Colonic mucosa (tissue), 4 donors: ENCODE measurements around the gene SYNE1. TPM values are rescaled to one million over a fixed set of nuclear protein-coding genes. Genes with fewer than 3 reads are reported as not detected.
A peak's percentile ranks its signal among the peaks of the same experiment; 100 is the strongest.
"Not testable (repeated sequence)": the region's sequence is repeated elsewhere in the genome, so short reads cannot be mapped to it uniquely, and the experiment has no call there.

Experiments
- DNase-seq: peaks from one replicate; pipeline ENCODE4 v3.0.0-alpha.2; 2020
- H3K27ac ChIP-seq: fragments of 200-600 bp; one replicate; pipeline ENCODE4 v1.8.0; 2021
- H3K27me3 ChIP-seq: fragments of 200-600 bp; one replicate; pipeline ENCODE4 v1.8.0; 2021
- H3K36me3 ChIP-seq: fragments of 200-600 bp; one replicate; pipeline ENCODE4 v1.8.0; 2021
- H3K4me1 ChIP-seq: fragments of 200-600 bp; one replicate; pipeline ENCODE4 v1.8.0; 2021; ENCODE audit warnings: mild to moderate bottlenecking
- H3K4me3 ChIP-seq: fragments of 200-600 bp; one replicate; pipeline ENCODE4 v1.8.0; 2021
- H3K9ac ChIP-seq, 2 donors: one replicate each; pipeline ENCODE4 v1.7.0; 2013; ENCODE audit warnings: control low read depth in 2 of 2, low read depth in 2 of 2, low read length in 2 of 2
- H3K9me3 ChIP-seq: fragments of 200-600 bp; one replicate; pipeline ENCODE4 v1.8.0; 2021
- CTCF ChIP-seq: fragments of 200-600 bp; IDR thresholded peaks from one replicate; pipeline ENCODE4 v1.8.0; 2022; ENCODE audit warnings: antibody characterized with exemption, mild to moderate bottlenecking
- intact Hi-C: fragments of 100-400 bp; cut with DNase I; formaldehyde crosslinking; loops from one replicate; pipeline ENCODE4 v1.14.1; 2022
- total RNA-seq, 2 donors: library from RNA; stranded (reverse); fragmentation: NEBNext Ultra II Directional in 1 of 2; extraction: Animal tissue kit (Norgen Biotek cat#: 25700) in 1 of 2; gene quantifications; one replicate each; pipeline ENCODE4 v1.2.1, GENCODE V29; 2021
- donor health status: healthy.
- donor health status: DM: no; HTN: no; CAD: no.
- donor health status: DM: no; HTN: no; CAD: no.

SYNE1 gene
- 10 to 100 TPM; 11.6 to 23.7 TPM for total RNA-seq

GRCh38 chr6:152637296-152638047 lies at the start of gene SYNE1:
TSS of gene SYNE1 (minus strand) at chr6:152637362. CDS start at chr6:152628331, 9,031 bp downstream.
- Histone ChIP-seq H3K9me3 (no peaks in the 10 kb centered on the region), H3K4me3 (peak within 1 kb of the TSS; percentile 42), H3K36me3 (no peaks in the 10 kb centered on the region), H3K4me1 (no peaks in the 10 kb centered on the region), H3K9ac (peak within 1 kb of the TSS; percentile 19 to 43), H3K27ac (no peak within 1 kb of the TSS), H3K27me3 (peaks cover 15% of the 10 kb centered on the region)
- DNase-seq: no peak
- TF ChIP-seq CTCF: no peak
- intact Hi-C loops: no loop called here

- TF ChIP-seq CTCF: no peak
- no peaks in the 10 kb centered on the region for H3K4me1 ChIP-seq
- no peak overlapping the region for H3K4me3 ChIP-seq
- no peak overlapping the region for H3K9ac ChIP-seq
- no peaks in the 10 kb centered on the region for H3K9me3 ChIP-seq
- H3K27ac ChIP-seq: no peak overlapping the region
- intact Hi-C loops: no loop called here
- H3K27me3 ChIP-seq: no peaks in the 10 kb centered on the region
- H3K36me3 ChIP-seq: no peaks in the 10 kb centered on the region
- no peak for DNase-seq
These were observed 48.7 kb upstream of the SYNE1 start for GRCh38 chr6:152685819-152686218.

GRCh38 chr6:152682935-152683334 lies 45.8 kb upstream of the SYNE1 start:
- DNase-seq, H3K4me3 ChIP-seq, H3K27ac ChIP-seq, H3K4me1 ChIP-seq, H3K36me3 ChIP-seq, intact Hi-C loops, H3K9ac ChIP-seq, H3K27me3 ChIP-seq, H3K9me3 ChIP-seq: not testable (repeated sequence)

GRCh38 chr6:152682141-152682540 lies 45.0 kb upstream of the SYNE1 start:
- Histone ChIP-seq H3K9ac (no peak overlapping the region), H3K27me3 (no peaks in the 10 kb centered on the region), H3K4me1 (no peaks in the 10 kb centered on the region), H3K27ac (no peak overlapping the region), H3K4me3 (no peak overlapping the region), H3K9me3 (no peaks in the 10 kb centered on the region), H3K36me3 (no peaks in the 10 kb centered on the region)
- intact Hi-C loops: no loop called here
- no peak for DNase-seq
- TF ChIP-seq CTCF: no peak

- no peaks in the 10 kb centered on the region for H3K27me3 ChIP-seq
- intact Hi-C loops: no loop called here
- no peak overlapping the region for H3K27ac ChIP-seq
- DNase-seq: no peak
- H3K9me3 ChIP-seq: no peaks in the 10 kb centered on the region
- H3K9ac ChIP-seq: no peak overlapping the region
- no peaks in the 10 kb centered on the region for H3K4me1 ChIP-seq
- H3K36me3 ChIP-seq: no peaks in the 10 kb centered on the region
- no peak for TF ChIP-seq CTCF
- H3K4me3 ChIP-seq: no peak overlapping the region
These were observed 43.8 kb upstream of the SYNE1 start for GRCh38 chr6:152680879-152681517.

GRCh38 chr6:152680151-152680550 lies 43.0 kb upstream of the SYNE1 start:
- H3K4me1 ChIP-seq: no peaks in the 10 kb centered on the region
- no peak overlapping the region for H3K9ac ChIP-seq
- no peak overlapping the region for H3K4me3 ChIP-seq
- H3K36me3 ChIP-seq: no peaks in the 10 kb centered on the region
- no peak for TF ChIP-seq CTCF
- H3K27me3 ChIP-seq: no peaks in the 10 kb centered on the region
- no peaks in the 10 kb centered on the region for H3K9me3 ChIP-seq
- DNase-seq: no peak
- intact Hi-C loops: no loop called here
- no peak overlapping the region for H3K27ac ChIP-seq
